GM19035 (cell line): ENCODE measurements around the gene DENND2D.

Experiments
- ATAC-seq: cut with Tn5 transposase; IDR thresholded peaks from one replicate; pipeline ENCODE4 v1.9.1; 2021; ENCODE audit not compliant: unreplicated experiment

DENND2D gene

DNA sequence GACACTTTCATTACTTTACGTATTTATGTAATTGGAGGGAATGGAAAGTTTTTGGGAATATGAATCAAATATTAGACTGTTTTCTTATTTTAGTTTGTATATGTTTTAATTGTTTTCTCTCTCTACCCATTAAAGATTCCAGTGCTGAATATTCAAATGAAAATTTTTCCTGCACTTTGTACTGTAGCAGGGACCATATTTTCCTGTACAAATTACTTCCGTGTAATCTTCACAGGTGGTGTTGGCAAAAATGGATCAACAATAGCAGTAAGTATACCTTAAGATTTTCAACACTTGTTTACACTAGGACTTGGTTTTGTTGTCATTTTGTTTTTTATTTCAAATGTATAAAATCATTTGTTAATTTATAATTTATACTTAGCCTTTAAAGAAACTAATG is 18.4 kb downstream of the DENND2D start:
- ATAC-seq, result no peak

GRCh38 chr1:111179968-111180533 is 20.4 kb downstream of the DENND2D start:
- no peak for ATAC-seq

DNA sequence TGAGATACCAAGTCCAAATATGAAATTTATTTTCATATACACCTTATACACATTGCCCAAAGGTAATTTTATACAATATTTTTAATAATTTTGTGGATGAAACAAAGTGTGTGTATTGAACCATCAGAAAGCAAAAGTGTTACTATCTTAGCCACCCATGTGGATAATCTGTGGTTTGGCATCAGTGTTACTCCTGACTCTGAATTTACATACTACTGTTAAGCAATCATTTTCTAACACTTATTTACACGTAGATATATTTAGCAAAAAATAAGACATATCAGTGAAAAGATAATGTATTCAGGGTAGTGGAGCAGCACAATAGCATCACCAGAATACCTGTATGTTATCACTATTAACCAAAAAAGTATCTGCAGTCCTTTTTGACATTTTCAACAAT is 23.8 kb downstream of the DENND2D start:
- no peak for ATAC-seq

DNA sequence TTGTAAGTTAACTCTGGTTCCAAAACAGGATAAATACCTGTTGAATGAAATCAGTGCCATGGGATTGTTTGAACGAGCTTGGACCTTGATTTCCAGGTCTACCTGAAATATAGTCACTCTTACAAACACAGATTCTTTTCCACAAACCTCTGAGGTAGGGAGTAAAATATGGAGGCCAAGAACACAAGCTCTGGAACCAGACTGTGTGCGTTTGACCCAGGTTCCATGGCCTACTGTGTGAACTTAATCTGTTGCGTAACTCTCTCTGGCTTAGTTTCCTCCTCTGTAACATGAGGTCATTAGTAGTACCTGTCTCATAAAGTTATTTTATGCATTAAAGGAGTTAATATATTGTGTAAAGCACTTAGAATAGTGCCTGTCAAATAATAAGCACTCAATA is 25.1 kb downstream of the DENND2D start:
- ATAC-seq, result no peak

GRCh38 chr1:111174070-111174469 is 26.4 kb downstream of the DENND2D start:
- ATAC-seq, result no peak

- no peak for ATAC-seq
These were observed 28.0 kb downstream of the DENND2D start for GRCh38 chr1:111172463-111172862.

- ATAC-seq, result no peak
These were observed 36.3 kb downstream of the DENND2D start for GRCh38 chr1:111164151-111164550.

- no peak for ATAC-seq
These were observed 37.1 kb downstream of the DENND2D start for GRCh38 chr1:111163363-111163762.

DNA sequence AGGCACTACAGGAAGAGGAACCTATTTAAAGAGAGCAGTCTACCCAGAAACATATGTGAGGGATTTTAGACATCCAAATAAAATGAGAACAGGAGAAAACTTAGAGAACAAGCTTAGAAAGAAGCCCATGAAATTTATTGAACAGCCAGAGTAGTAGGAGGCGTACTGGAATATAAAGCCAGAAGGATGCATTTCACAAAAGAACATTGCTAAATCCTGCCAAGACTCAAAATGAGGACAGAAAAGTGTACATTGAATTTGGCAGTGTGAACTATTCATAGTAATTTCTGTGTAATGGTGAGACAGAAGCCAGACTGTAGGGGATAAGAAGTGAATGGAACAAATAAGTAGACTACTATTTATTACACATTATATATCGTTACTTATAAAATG is 38.0 kb downstream of the DENND2D start:
- no peak for ATAC-seq

DNA sequence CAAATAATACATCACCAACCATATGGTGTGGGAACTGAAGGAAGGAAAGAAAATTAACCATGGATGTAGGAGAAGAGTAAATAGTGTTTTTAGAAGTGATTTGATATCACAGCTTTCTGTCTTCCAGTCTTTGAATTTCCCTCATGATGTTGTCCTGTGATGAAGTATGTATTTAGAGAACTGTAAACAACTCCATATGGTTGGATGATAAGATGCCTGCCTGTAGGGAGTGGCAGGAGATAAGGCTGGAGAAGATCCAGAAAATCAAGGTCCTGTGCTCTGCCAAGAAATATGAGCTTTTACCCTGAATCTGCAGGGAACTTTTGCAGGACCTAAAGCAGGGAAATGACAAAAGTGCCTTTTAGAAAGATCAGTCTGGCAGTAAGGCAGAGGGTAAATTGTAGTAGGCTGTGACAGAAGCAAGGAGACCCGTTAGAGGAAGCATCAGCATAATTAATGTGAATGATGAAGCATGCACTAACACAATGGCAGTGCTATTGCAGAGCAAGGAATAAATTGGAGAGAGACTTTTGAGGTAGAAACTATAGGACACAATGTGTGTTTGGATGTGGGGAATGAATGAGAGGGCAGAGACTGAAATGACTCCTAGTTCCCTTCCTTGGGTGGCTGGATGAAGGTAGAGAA is 38.5 kb downstream of the DENND2D start:
- ATAC-seq, result no peak

GRCh38 chr1:111157431-111157830 is 43.0 kb downstream of the DENND2D start:
- no peak for ATAC-seq

GRCh38 chr1:111154021-111154999 is 46.1 kb downstream of the DENND2D start:
- no peak for ATAC-seq

DNA sequence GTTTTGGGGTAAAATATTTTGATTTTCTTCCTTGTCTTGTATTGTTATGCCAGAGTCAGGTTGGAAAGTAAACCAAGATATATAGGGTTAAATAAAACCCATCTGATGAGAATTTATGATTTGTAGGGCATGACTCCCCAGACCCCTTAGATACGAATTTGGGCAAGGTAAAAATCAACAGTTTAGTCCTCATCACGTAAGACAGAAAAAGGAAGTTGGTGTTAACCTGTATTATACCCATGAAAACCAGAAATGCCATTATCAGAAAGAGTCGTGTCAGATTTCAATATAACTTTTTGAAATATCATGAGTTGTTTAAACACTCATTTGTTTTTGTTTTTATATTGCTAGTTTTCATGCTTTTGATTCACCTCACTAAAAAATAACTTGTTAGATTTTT is 48.6 kb downstream of the DENND2D start:
- ATAC-seq, result no peak

GRCh38 chr1:111148376-111148881 is 52.0 kb downstream of the DENND2D start:
- ATAC-seq, result no peak

DNA sequence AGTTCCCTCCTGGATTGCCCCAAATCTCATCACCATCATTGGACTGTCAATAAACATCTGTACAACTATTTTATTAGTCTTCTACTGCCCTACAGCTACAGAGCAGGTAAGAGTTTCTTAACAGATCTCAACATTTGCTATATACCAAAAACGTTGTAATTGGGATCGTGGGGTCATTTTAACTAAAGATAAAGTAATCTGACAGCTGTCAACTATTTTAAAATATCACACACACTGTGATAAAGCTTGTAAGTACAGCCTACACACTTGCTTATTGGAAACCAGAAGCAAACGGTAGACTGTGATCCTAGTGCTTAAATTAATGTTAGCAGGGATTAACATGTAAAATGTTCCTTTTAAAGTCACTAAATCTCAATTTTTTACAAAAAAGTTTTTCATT is 52.5 kb downstream of the DENND2D start:
- ATAC-seq, result no peak

DNA sequence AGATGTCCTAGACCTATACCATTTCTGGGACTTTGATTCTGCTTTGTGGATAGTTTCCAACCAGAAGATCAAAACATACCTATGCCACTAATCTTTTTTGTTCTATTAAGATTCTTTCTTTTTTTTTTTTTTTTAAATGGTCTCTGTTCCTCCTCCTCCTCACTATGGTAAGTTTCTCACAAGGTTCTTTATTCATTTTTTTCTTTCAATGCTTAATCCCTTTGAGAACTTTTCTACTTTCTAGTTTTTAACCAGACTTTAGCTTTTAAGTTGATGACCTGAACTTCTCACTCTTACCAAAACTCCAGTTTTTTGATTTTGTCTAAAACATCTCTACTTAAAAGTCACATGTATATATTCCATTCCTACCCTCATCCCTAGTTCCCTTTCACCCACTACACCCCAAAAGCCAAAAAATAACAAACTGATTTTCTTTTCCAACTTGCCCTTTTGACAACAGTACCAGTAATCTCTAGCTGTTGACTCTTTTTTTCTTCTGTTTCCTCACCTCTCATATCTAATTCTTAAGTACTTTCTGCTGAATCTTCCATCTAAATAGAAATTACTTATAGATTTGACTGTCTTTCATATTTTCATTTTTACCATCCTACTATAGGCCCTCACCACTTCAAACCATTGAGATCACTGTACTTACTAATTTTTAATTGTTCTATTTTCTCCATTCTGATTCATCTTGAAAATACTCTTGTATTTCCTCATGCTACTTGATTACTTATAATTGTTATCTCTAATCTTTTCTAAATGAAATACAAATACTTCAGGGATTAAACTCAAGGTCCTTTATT is 54.3 kb downstream of the DENND2D start:
- no peak for ATAC-seq

DNA sequence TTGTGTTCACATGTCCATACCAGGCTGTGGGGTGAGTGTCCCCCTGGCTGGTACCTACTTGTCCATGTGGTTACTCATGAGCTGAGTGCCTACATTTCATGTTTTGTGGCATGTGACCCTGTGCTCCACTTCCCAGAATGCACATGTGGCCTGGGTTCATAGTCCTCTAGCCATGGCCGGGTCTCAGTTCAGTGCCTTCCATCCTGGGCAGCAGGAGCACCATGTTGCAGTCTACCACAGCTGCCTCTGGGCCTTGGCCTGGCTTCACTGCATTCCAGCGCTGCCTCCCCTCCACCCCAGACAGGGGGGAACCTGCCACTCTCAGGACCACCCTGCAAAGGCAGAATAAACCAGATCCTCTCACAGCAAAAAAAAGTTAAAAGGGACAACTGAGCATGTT is 54.9 kb downstream of the DENND2D start:
- no peak for ATAC-seq

- ATAC-seq, result no peak
These were observed 58.0 kb downstream of the DENND2D start for GRCh38 chr1:111142356-111142975.

GRCh38 chr1:111141245-111142220 is 58.9 kb downstream of the DENND2D start:
- ATAC-seq, result no peak

- ATAC-seq, result no peak
These were observed 59.8 kb downstream of the DENND2D start for GRCh38 chr1:111140680-111140967.
